HepG2 (cell line): ENCODE results near the gene MOAP1. TPM values are rescaled to one million over a fixed set of nuclear protein-coding genes. Genes with fewer than 3 reads are reported as not detected.

Source experiments
- ATAC-seq: fragments of 200-7000 bp; cut with Tn5 transposase; 3 replicates; pipeline ENCODE4 v1.9.1; 2020; ENCODE audit warnings: mild to moderate bottlenecking, moderate library complexity
- BruUV-seq: library from RNA; stranded (reverse); fragments of 400-500 nt; replicated peaks from 2 replicates; lab custom pipeline; 2021; lab: Mats Ljungman, UMichigan
- CTCF ChIA-PET: fragments of 300-600 bp; formaldehyde crosslinking; extraction: SDS; loops from one replicate; lab custom pipeline; 2021; ENCODE audit warnings: low total read pairs, inconsistent platforms, low intra/inter-chr PET ratio; lab: Yijun Ruan, JAX
- POLR2A ChIA-PET: fragments of 350-600 bp; sonication (Branson Sonifier 250); formaldehyde crosslinking; loops from one replicate; lab custom pipeline; 2020; ENCODE audit warnings: antibody characterized with exemption, inconsistent platforms; lab: Yijun Ruan, JAX
- DNase-seq: peaks from one replicate; pipeline ENCODE4 v3.0.0-alpha.2; 2015; ENCODE audit warnings: low spot score
- FAIRE-seq: peaks from 3 replicates; lab custom pipeline; 2011; peaks lifted over from hg19 to GRCh38; lab: Jason Lieb, UNC
- H2AFZ ChIP-seq: one replicate; pipeline ENCODE4 v1.6.1; 2011; ENCODE audit warnings: low read length, inconsistent platforms
- H3K27ac ChIP-seq: fragments of 300-600 bp; 3 replicates; pipeline ENCODE4 v1.8.0; 2011; ENCODE audit warnings: mixed run types, mild to moderate bottlenecking, mixed read lengths, low read length, inconsistent platforms; ENCODE audit not compliant: insufficient read depth; ENCODE audit errors: extremely low read length
- H3K27me3 ChIP-seq, 2 experiments: fragments of 200-600 bp in 1 of 2; 2 replicates in 1 of 2; 3 replicates in 1 of 2; pipeline versions ENCODE4 v1.6.0 to v1.8.0; 2011; ENCODE audit warnings: low read length in 2 of 2, mild to moderate bottlenecking in 2 of 2, moderate library complexity in 2 of 2, inconsistent platforms in 1 of 2; ENCODE audit not compliant: insufficient read depth in 2 of 2, control insufficient read depth in 1 of 2
- H3K36me3 ChIP-seq, 2 experiments: fragments of 200-600 bp in 1 of 2; replicated peaks in 1 of 2; 2 replicates in 1 of 2; 3 replicates in 1 of 2; pipeline versions ENCODE4 v1.5.1 to v1.8.0; 2011; ENCODE audit warnings: low read length in 2 of 2, inconsistent platforms in 1 of 2; ENCODE audit not compliant: insufficient read depth in 2 of 2, control insufficient read depth in 1 of 2
- H3K4me1 ChIP-seq: 2 replicates; pipeline ENCODE4 v1.5.1; 2012; ENCODE audit warnings: low read length, inconsistent platforms; ENCODE audit not compliant: insufficient read depth
- H3K4me2 ChIP-seq: 2 replicates; pipeline ENCODE4 v1.6.0; 2011; ENCODE audit warnings: low read depth, low read length, inconsistent platforms
- H3K4me3 ChIP-seq, 3 experiments: fragments of 200-600 bp in 1 of 3; sonication (generic), shearing (Covaris generic) in 1 of 3; replicated peaks in 1 of 3; 2 replicates each; pipeline ENCODE4 v1.5.1; 2011 to 2016; ENCODE audit warnings: low read length in 3 of 3, inconsistent platforms in 2 of 3, low read depth in 2 of 3, mild to moderate bottlenecking in 2 of 3, control low read depth in 1 of 3, mixed read lengths in 1 of 3; ENCODE audit not compliant: insufficient read depth in 1 of 3
- H3K79me2 ChIP-seq: one replicate; pipeline ENCODE4 v1.6.1; 2011; ENCODE audit warnings: low read length, inconsistent platforms; ENCODE audit not compliant: insufficient read depth
- H3K9ac ChIP-seq: 2 replicates; pipeline ENCODE4 v1.6.0; 2011; ENCODE audit warnings: mild to moderate bottlenecking, low read depth, low read length, inconsistent platforms; ENCODE audit not compliant: insufficient read depth
- H3K9me3 ChIP-seq: 2 replicates; pipeline ENCODE4 v1.5.1; 2012; ENCODE audit warnings: mild to moderate bottlenecking, low read length
- H4K20me1 ChIP-seq: 2 replicates; pipeline ENCODE4 v1.6.0; 2011; ENCODE audit warnings: inconsistent platforms, mild to moderate bottlenecking, low read length, moderate library complexity; ENCODE audit not compliant: insufficient read depth
- ARNT2 ChIP-seq: sonication (generic); formaldehyde crosslinking; IDR thresholded peaks from 2 replicates; pipeline ENCODE4 v1.8.0; 2022; ENCODE audit warnings: mild to moderate bottlenecking, low read depth, missing genetic modification reagents, moderate library complexity
- GPBP1L1 ChIP-seq: sonication (generic); formaldehyde crosslinking; IDR thresholded peaks from 2 replicates; pipeline ENCODE4 v1.5.0; 2020; ENCODE audit warnings: mild to moderate bottlenecking, missing genetic modification reagents
- HMGXB4 ChIP-seq, 2 experiments: sonication (generic) in 1 of 2; formaldehyde crosslinking in 1 of 2; IDR thresholded peaks; 2 replicates each; pipeline versions ENCODE4 v1.4.0 to v1.6.1; 2018 to 2020; ENCODE audit warnings: missing genetic modification reagents in 2 of 2, borderline replicate concordance in 1 of 2, low read depth in 1 of 2, mild to moderate bottlenecking in 1 of 2, missing biosample characterization in 1 of 2
- HNF4A ChIP-seq: sonication (generic); formaldehyde crosslinking; IDR thresholded peaks from 2 replicates; pipeline ENCODE4 v1.4.0; 2020; ENCODE audit warnings: missing genetic modification reagents
- HOXA3 ChIP-seq: sonication (generic); formaldehyde crosslinking; IDR thresholded peaks from 2 replicates; pipeline ENCODE4 v1.5.0; 2020; ENCODE audit warnings: missing genetic modification reagents
- ISL2 ChIP-seq: sonication (generic); formaldehyde crosslinking; IDR thresholded peaks from 2 replicates; pipeline ENCODE4 v1.5.0; 2020; ENCODE audit warnings: missing genetic modification reagents
- NR2F6 ChIP-seq, 2 experiments: IDR thresholded peaks; 2 replicates each; pipeline ENCODE4 v1.6.1; 2016; ENCODE audit warnings: antibody characterized with exemption in 1 of 2, mild to moderate bottlenecking in 1 of 2
- PRDM15 ChIP-seq: sonication (generic); formaldehyde crosslinking; IDR thresholded peaks from 2 replicates; pipeline ENCODE4 v1.4.0; 2020; ENCODE audit warnings: missing genetic modification reagents
- RAD21 ChIP-seq: fragments of 450-650 bp; formaldehyde crosslinking; IDR thresholded peaks from 2 replicates; pipeline ENCODE4 v1.5.0; 2020; ENCODE audit warnings: mild to moderate bottlenecking
- RARA ChIP-seq: IDR thresholded peaks from 2 replicates; pipeline ENCODE4 v1.6.1; 2016; ENCODE audit warnings: missing genetic modification reagents, missing compliant biosample characterization
- REPIN1 ChIP-seq: sonication (generic); formaldehyde crosslinking; IDR thresholded peaks from 2 replicates; pipeline ENCODE4 v1.8.0; 2022; ENCODE audit warnings: missing genetic modification reagents, low read depth, mild to moderate bottlenecking, borderline replicate concordance
- SAP130 ChIP-seq: IDR thresholded peaks from 2 replicates; pipeline ENCODE4 v1.6.1; 2016; ENCODE audit warnings: low read depth
- SRF ChIP-seq: IDR thresholded peaks from 2 replicates; pipeline ENCODE4 v1.6.1; 2011; ENCODE audit warnings: mild to moderate bottlenecking, low read depth, low read length, moderate library complexity
- TAF1 ChIP-seq: sonication (generic); formaldehyde crosslinking; IDR thresholded peaks from 2 replicates; pipeline ENCODE4 v1.4.0; 2020; ENCODE audit warnings: missing genetic modification reagents
- TBP ChIP-seq: sonication (generic); formaldehyde crosslinking; IDR thresholded peaks from 2 replicates; pipeline ENCODE4 v1.5.0; 2020; ENCODE audit warnings: missing genetic modification reagents
- ZMAT3 ChIP-seq: sonication (generic); formaldehyde crosslinking; conservative IDR thresholded peaks from 2 replicates; pipeline ENCODE4 v1.7.0; 2021; ENCODE audit warnings: missing genetic modification reagents
- ZNF10 ChIP-seq: sonication (generic); formaldehyde crosslinking; IDR thresholded peaks from 2 replicates; pipeline ENCODE4 v1.4.0; 2020; ENCODE audit warnings: mild to moderate bottlenecking, low read depth, missing genetic modification reagents, borderline replicate concordance
- ZNF644 ChIP-seq: IDR thresholded peaks from 2 replicates; pipeline ENCODE4 v1.6.1; 2016; ENCODE audit warnings: low read depth
- WGBS: methylation state at CpG from one replicate; pipeline ENCODE4 v1.1.6; 2017; ENCODE audit warnings: low lambda C conversion rate; 5-methylcytosine and 5-hydroxymethylcytosine counted together
- in situ Hi-C: cut with HindIII; loops from 2 replicates; pipeline ENCODE4 v1.10.0; 2017; ENCODE audit warnings: low pct_unique_long_range_greater_than_20kb; ENCODE audit not compliant: extremely low pct_ligation_motif_present
- intact Hi-C: fragments of 100-400 bp; cut with micrococcal nuclease; formaldehyde crosslinking; loops from one replicate; pipeline ENCODE4 v1.10.0; 2022; ENCODE audit not compliant: unreplicated experiment
- polyA plus RNA-seq, 8 experiments: library from polyadenylated mRNA; depleted of rRNA in 3 of 8; stranded (reverse) in 7 of 8; unstranded in 1 of 8; fragments of >200 nt; fragmentation: Illumina TruSeq in 4 of 8; extraction: Trizol in 4 of 8; gene quantifications; 2 replicates each; pipeline versions ENCODE4 v1.2.1 to v1.2.3, GENCODE V29; 2011 to 2016; ENCODE audit warnings: low read depth in 4 of 8, missing spikeins in 1 of 8, mixed read lengths in 1 of 8; ENCODE audit not compliant: insufficient read depth in 1 of 8
- total RNA-seq, 5 experiments: library from RNA; depleted of rRNA; stranded (reverse); fragments of >200 nt; fragmentation: Illumina TruSeq; extraction: Trizol; gene quantifications; 2 replicates each; pipeline ENCODE4 v1.2.3, GENCODE V29; 2016; ENCODE audit warnings: low read depth in 1 of 5

The MOAP1 gene
- total and polyA plus RNA-seq, 2 of the 13 experiments (the other 11 are each of a cell fraction or from before 2014, with no cell fraction given) = 14.6 to 47.0 TPM

GRCh38 chr14:93132472-93133065, 52.1 kb downstream of the MOAP1 start:
- Histone ChIP-seq H3K27ac (no peak overlapping the region), H3K36me3 (no peaks in the 10 kb centered on the region), H3K9me3 (no peaks in the 10 kb centered on the region), H3K4me1 (peaks cover 30% of the 10 kb centered on the region), H3K27me3 (peaks cover 1 to 7% of the 10 kb centered on the region in 2 experiments; a peak in 3 of 5 replicates), H4K20me1 (no peaks in the 10 kb centered on the region), H3K4me2 (no peak overlapping the region), H2AFZ (no peak overlapping the region), H3K9ac (no peak overlapping the region), H3K4me3 (no peak overlapping the region), H3K79me2 (no peaks in the 10 kb centered on the region)
- in situ Hi-C loops (no loop called here), intact Hi-C loops (loop anchor here (1.0 kb wide), 1 partner anchor 180 kb away; no protein-coding TSS in a partner anchor)
- POLR2A ChIA-PET = interaction anchor here (1.5 to 1.6 kb wide), 3 partner anchors 16 to 19 kb away, joined by 3 to 6 read pairs (median 5); no protein-coding TSS in a partner anchor
- CTCF ChIA-PET = interaction anchor here (1.0 to 2.2 kb wide), 4 partner anchors 17 to 180 kb away, joined by 4 to 10 read pairs (median 6); partner anchors contain the start of gene ITPK1
- BruUV-seq = no TSS peak
- FAIRE-seq (peak; percentile 97), DNase-seq (peak; percentile 70), ATAC-seq (peak; percentile 93)
- 38% methylated on average over 8 of the region's 8 CpGs for WGBS
- TF ChIP-seq HOXA3 (CRISPR knock-in tag) (peak; percentile 26; the same call in 1 of the 2 replicates), ZNF644 (CRISPR knock-in tag) (0 out of 2 replicates have a peak, but pooled peaks have one; percentile 39), NR2F6 (IDR thresholded peaks at IDR 0.05) (0 out of 2 replicates have a peak, but pooled peaks have one; percentile 40), NR2F6 (CRISPR knock-in tag; IDR thresholded peaks at IDR 0.05) (peak; percentile 53; the same call in 1 of the 2 replicates), RAD21 (CRISPR knock-in tag) (peak; percentile 21; the same call in 1 of the 2 replicates), HMGXB4 (CRISPR knock-in tag; IDR thresholded peaks at IDR 0.05; ENCODE audit: borderline replicate concordance in 1 of 2, low read depth in 1 of 2) (peak; percentile 44; a peak in 1 of 4 replicates), SRF (no peak), ARNT2 (CRISPR knock-in tag) (no peak), REPIN1 (peak; percentile 83), TAF1 (CRISPR knock-in tag) (no peak), RARA (peak; percentile 66), TBP (no peak), ZMAT3 (CRISPR knock-in tag) (no peak), GPBP1L1 (CRISPR knock-in tag) (no peak), HNF4A (peak; percentile 25; the same call in 1 of the 2 replicates), ZNF10 (CRISPR knock-in tag) (no peak), SAP130 (CRISPR knock-in tag) (peak; percentile 47; the same call in 1 of the 2 replicates), PRDM15 (CRISPR knock-in tag) (no peak), ISL2 (no peak)
